ENCODE data around the gene NMNAT2.

Gene NMNAT2

DNA sequence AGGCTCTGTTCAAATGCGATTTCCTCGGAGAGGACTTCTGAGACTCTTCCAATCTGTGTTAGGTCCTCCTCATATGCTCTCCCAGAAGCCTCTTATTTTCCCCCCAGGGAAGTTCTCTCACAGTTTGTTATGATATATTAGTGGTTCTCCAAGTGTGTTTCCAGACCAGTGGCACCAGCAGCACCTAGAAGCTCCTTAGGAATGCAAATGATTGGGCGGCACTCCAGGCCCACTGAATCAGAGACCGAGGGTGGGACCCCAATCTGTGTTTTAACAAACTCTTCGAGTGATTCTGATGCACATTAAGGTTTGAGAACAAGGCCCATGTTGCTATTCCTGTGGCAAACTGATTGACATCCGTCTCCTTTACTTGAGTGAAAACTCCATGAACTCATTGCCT, 63.0 kb downstream of the NMNAT2 start:
- TF ChIP-seq, protein P1, sequence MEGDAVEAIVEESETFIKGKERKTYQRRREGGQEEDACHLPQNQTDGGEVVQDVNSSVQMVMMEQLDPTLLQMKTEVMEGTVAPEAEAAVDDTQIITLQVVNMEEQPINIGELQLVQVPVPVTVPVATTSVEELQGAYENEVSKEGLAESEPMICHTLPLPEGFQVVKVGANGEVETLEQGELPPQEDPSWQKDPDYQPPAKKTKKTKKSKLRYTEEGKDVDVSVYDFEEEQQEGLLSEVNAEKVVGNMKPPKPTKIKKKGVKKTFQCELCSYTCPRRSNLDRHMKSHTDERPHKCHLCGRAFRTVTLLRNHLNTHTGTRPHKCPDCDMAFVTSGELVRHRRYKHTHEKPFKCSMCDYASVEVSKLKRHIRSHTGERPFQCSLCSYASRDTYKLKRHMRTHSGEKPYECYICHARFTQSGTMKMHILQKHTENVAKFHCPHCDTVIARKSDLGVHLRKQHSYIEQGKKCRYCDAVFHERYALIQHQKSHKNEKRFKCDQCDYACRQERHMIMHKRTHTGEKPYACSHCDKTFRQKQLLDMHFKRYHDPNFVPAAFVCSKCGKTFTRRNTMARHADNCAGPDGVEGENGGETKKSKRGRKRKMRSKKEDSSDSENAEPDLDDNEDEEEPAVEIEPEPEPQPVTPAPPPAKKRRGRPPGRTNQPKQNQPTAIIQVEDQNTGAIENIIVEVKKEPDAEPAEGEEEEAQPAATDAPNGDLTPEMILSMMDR (IDR thresholded peaks at IDR 0.05; ENCODE audit: low read depth, low read length) = no peak
- DNase-seq (ENCODE audit: extremely low read depth, low read depth) = no peak

DNA sequence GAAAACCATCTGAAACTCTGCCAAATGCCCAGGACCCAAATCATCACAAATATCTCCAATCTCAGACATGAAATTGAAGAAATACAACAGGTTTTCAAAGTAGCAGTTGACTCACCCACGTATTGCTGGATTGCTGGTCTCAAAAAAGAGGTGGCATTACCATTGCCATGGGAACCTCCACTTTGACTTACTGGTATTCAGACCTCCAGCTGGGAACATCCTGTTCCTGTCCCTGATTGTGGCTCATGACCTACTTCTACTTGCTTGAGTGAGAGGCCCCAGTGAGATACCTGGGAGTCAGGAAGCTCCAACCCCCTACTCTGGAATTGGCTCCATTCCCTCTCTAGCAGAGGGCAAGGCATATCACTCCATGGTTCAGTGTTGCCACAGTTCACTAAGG, 64.6 kb downstream of the NMNAT2 start:
- no peak for DNase-seq (ENCODE audit: extremely low read depth, low read depth)
- TF ChIP-seq, protein P1 (IDR thresholded peaks at IDR 0.05; ENCODE audit: low read depth, low read length) = no peak

DNA sequence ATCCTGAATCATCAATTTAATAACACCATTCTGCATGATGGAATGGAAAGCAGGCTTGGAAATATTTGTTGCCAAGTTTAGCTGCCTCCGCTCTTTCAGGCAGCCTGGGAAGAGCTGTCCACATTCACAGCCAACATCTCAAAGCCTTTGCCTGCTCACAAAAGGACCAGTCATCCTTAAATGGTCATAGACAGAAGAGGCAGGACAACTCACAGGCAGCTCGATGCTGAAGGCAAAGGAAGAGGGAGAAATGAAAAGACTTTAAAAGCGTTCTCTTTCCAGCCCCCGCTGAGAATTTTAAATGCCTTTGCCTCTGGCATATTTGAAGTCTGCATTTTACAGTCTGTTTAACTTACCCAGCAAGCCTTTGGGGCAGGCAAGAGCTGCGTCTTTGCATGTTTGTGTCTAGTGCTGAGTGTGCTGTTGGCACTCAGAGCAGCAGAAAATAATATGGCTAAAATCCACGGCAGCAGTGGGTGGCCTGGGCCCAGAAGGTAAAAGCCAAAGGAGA, 68.9 kb downstream of the NMNAT2 start:
- DNase-seq (ENCODE audit: extremely low read depth, low read depth) = no peak
- TF ChIP-seq, protein P1 (IDR thresholded peaks at IDR 0.05; ENCODE audit: low read depth, low read length) = no peak

DNA sequence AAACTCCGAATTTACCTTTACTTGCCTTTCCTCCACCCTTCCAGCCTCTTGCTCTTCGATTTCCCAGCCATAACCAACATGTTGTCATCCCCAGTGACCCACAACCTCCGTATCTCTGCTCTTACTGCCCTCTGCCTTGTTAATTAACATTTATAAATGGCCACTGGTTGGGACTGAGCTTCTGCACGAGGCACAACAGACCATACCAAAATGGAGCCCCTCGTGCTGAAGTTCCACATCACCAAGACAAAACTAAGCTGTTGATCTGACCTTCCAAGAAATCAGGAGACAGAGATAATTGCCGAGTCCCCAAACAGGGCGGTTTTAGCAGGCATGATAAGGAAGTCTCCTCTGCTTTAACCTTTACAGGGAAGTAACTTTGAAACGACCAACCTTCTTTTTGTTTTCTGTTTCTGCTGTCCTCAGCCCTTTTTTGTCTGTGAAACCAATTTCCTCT, 71.9 kb downstream of the NMNAT2 start:
- TF ChIP-seq, protein P1 (IDR thresholded peaks at IDR 0.05; ENCODE audit: low read depth, low read length) = no peak
- DNase-seq (ENCODE audit: extremely low read depth, low read depth) = no peak

DNA sequence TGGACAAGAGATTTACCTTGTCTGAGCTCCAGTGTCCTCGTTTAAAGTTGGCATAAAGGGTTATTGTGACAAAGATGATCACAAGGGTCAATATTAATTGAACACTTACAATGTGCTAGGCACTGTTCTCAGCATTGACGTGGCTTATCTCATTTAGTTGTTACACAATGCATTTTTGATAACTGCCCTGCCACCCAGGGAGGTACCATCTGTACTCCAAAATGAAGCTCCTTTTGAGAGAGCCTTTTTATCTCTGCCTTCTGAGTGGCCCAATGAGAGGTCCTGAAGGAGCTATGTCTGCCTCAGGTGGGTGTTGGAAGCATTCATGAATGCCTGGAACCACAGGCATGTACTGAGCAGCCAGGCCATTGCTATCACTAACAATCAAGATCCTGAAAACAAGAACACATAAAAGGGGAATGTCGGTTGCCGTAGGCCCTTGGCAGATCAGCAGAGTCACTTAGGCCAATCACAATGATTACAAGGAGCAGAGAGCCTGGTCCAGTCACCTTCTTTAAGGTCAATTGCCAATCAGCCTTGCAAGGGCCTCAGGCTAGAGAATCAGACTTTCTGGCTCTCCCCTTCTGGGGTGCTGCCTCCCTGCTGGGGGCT, 78.5 kb downstream of the NMNAT2 start:
- DNase-seq (ENCODE audit: extremely low read depth, low read depth) = no peak
- TF ChIP-seq, protein P1 (IDR thresholded peaks at IDR 0.05; ENCODE audit: low read depth, low read length) = no peak

DNA sequence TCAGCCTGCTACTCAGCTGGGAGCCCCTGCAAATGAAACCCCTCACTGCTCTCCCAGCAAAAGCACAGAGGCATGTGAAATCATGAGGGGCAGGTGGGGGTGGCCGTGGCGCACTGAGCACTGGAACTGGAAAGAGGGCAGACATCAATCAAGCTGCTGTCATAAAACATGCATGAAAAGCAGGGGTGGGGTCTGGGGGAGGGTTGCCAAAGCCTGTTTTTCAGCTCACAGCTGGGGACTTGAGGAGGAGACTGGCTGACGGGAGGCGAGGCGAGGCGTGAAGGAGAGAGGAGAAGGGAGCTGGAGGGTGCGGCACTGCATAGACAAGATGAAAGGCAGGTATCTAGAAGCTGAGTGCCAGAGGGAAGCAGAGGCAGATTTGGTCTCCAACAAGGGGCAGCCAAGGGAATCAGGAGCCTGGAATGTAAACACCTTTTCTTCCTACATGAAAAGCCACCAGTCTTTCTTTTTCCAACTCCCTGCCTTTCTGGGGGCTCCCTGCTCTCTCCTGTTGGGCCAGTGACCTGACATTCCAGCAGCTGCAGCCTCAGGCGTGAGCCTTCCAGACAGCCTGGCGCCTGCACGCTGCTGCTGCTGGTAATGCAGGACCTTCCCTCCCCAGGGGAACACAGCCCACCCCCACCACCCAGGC, 87.0 kb downstream of the NMNAT2 start:
- no peak for DNase-seq (ENCODE audit: extremely low read depth, low read depth)
- TF ChIP-seq, protein P1 (IDR thresholded peaks at IDR 0.05; ENCODE audit: low read depth, low read length) = no peak

DNA sequence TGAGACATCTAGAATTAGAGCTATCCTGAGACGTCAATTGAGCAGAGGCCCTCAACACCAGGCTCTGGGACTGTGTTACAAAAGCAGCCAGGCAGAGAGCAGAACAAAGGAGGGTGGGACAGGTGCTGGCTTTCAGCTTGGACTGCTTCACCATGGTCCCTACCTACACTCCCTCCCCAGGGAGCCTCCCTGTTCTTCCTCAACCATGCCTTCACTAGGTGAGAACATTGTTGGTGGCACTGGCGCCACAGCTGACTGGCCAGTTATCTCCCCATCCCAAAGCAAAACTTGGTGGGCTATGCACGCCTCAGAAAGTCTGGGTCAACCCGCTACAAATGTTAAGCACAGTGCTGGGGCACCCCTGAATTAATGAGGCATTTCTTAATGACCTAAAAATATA, 87.8 kb downstream of the NMNAT2 start:
- TF ChIP-seq, protein P1 (IDR thresholded peaks at IDR 0.05; ENCODE audit: low read depth, low read length) = no peak
- DNase-seq (ENCODE audit: extremely low read depth, low read depth) = no peak

Data from AG09319 (cell line).